Measurements from ENCODE around the gene TNIP3. TPM values are rescaled to one million over a fixed set of nuclear protein-coding genes. Genes with fewer than 3 reads are reported as not detected.
"Not testable (repeated sequence)": the region's sequence is repeated elsewhere in the genome, so short reads cannot be mapped to it uniquely, and the experiment has no call there.

TNIP3 gene
- total RNA-seq, 1 experiment from 2014 or later, result 1.8 TPM

- DNase-seq (ENCODE audit: low read depth), result no peak
Measured at GRCh38 chr4:121177246-121178137, 13.4 kb upstream of the TNIP3 start.

- DNase-seq (ENCODE audit: low read depth), result no peak
Measured at GRCh38 chr4:121176082-121176934, 12.2 kb upstream of the TNIP3 start.

- not testable (repeated sequence) for DNase-seq (ENCODE audit: low read depth)
Measured at GRCh38 chr4:121171477-121171876, 7.4 kb upstream of the TNIP3 start.

DNA sequence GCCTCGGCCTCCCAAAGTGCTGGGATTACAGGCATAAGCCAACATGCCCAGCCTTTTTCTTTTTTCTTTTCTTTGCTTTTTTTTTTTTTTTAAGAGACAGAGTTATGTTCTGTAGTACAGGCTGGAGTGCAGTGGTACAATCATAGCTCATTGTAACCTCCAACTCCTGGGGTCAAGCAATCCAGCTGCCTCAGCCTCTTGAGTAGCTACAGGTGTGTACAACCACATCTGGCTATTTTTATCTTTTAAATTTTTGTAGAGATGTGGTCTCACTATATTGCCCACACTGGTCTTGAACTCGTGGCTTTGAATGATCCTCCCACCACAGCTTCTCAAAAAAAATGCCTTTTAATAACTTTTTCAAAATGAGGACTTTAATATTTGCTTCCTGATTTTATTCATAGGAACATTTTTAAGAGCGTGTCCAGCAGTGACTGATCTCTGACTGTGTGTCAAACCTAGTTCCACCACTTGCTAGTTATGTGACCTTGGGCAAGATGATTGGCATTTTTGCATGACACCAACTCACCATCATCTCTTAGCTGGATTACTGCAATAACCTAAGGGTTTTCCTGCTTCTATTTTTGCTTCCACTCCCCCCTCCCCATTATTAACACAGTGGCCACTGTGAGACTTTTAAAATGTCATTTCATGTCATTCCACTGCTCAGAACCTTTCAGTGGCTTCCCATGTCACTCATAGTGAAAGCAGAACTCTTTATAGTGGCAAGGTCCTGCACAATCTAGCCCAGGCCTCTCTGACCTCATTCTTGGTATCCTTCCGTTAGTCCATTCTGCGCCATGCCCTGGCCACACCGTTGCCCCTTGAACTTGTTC, 4.5 kb upstream of the TNIP3 start:
- DNase-seq (ENCODE audit: low read depth), result no peak

GRCh38 chr4:121166976-121167375, 2.9 kb upstream of the TNIP3 start:
- no peak for DNase-seq (ENCODE audit: low read depth)

GRCh38 chr4:121165206-121165605, 1.1 kb upstream of the TNIP3 start:
- no peak for DNase-seq (ENCODE audit: low read depth)

GRCh38 chr4:121156822-121157769, 7.0 kb downstream of the TNIP3 start:
- DNase-seq (ENCODE audit: low read depth), result peak; percentile 28

- DNase-seq (ENCODE audit: low read depth), result peak; percentile 71
Measured at GRCh38 chr4:121155893-121156292, 8.2 kb downstream of the TNIP3 start.

DNA sequence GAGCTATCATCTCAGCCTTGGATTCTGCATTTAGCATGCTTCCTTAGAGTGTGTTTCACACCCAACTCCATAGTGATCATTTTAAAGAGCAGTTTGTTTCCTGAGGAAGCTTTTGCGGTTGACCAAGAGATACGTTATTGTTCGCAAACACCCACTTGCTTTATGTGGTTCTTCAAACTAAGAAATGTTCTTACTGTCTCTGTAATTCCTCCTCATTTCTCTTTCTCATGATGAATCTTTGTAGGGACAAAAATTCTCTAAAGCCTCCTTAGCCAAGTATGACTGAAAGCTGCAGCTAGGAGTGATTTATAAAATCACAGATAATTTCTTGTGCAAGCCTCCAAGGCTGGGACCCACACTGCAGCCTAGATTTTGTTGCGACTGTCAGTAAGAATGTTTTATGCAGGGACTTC, 10.0 kb downstream of the TNIP3 start:
- DNase-seq (ENCODE audit: low read depth), result no peak

DNA sequence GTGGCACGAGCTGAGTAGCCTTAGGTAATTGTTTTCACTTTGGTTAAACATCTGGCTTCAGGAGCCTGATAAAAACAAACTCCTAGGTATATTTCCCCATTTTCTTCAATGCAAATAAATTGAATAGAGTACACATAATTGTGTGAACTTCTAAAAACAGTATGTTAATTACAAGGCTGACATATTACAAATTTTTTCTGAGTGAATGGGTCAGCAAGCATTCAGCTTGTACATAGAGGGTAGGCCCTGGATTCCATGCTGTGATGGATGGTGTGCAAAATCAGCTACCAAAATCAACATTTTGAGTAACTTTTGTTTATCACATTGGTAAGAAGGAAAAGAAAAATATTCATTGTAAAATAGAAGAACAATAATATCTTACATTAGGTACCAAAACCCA, 12.2 kb downstream of the TNIP3 start:
- DNase-seq (ENCODE audit: low read depth), result no peak

DNA sequence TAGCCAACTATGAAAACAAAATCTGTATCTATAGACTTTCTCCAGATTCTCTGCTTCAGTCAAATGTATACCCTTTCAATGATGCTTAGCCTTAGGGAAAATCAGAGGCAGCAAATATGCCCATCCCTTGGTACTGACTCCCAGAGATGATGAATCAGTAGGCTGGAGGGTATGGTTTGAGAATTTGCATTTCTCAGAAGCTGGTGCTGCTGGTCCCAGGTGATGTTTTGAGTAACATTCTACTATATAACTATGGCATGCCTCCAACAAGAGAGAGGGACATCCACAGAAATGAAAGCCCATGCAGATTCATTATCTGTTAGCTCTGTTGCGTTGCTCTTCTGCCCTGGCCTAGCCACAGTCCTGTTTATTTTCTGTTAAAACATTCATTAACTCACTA, 13.6 kb downstream of the TNIP3 start:
- no peak for DNase-seq (ENCODE audit: low read depth)

DNA sequence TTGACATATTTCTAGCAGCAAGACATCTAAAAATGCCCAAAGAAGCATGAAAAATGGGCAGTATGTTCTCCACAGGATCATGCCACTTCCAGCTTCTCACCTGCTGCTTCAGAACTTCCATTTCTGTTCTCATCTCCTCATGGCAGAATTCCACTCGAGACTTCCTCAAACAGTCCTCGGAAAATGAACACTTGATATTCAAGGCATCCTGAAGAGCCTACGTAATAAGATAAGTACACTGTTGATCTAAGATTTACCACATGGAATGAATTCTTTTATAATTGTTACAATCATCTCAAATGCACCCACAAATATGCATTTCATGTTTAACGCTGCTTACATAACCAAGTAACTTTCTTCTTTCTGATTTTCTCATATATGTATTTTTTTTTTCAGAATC, 14.1 kb downstream of the TNIP3 start:
- DNase-seq (ENCODE audit: low read depth), result no peak

- no peak for DNase-seq (ENCODE audit: low read depth)
Measured at GRCh38 chr4:121148621-121149020, 15.5 kb downstream of the TNIP3 start.

GRCh38 chr4:121148000-121148399, 16.1 kb downstream of the TNIP3 start:
- DNase-seq (ENCODE audit: low read depth), result no peak

- DNase-seq (ENCODE audit: low read depth), result no peak
Measured at GRCh38 chr4:121146530-121146929, 17.6 kb downstream of the TNIP3 start.

- no peak for DNase-seq (ENCODE audit: low read depth)
Measured at GRCh38 chr4:121145430-121145829, 18.7 kb downstream of the TNIP3 start.

DNA sequence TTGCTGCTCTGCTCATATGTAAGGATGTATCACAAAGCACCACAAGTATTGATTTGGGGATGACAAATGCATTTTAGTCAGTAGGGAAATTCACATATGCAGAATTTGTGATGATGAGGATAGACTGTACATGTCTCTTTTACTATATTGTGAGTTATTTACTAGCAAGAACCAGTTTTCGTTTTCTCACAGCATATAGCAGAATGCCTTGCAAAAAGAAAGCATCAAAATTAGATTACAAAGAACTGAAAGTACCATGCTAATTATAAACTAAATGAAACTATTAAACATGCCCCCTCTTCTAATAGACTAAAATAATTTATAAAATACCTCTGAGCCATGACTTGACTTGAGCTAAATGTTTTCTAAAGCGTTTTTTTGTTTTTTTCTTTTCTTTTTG, 20.1 kb downstream of the TNIP3 start:
- no peak for DNase-seq (ENCODE audit: low read depth)

DNA sequence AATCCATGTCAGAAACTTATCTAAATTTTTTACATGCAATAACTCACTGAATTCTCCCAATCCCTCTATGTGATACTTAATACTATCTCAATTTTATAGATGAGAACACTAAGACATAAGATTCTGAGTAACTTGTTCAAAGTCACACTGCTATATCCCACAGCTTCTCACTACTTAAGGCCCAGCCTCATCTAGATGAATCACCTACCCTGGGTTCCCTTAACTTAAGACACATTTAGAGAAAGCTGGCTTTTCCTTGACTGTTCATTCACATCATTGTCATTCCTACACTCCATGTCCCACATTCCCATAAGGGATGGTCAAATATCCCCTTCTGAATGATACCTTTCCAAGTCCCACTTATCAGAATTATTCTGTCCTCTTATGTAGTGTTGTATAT, 21.0 kb downstream of the TNIP3 start:
- no peak for DNase-seq (ENCODE audit: low read depth)

DNA sequence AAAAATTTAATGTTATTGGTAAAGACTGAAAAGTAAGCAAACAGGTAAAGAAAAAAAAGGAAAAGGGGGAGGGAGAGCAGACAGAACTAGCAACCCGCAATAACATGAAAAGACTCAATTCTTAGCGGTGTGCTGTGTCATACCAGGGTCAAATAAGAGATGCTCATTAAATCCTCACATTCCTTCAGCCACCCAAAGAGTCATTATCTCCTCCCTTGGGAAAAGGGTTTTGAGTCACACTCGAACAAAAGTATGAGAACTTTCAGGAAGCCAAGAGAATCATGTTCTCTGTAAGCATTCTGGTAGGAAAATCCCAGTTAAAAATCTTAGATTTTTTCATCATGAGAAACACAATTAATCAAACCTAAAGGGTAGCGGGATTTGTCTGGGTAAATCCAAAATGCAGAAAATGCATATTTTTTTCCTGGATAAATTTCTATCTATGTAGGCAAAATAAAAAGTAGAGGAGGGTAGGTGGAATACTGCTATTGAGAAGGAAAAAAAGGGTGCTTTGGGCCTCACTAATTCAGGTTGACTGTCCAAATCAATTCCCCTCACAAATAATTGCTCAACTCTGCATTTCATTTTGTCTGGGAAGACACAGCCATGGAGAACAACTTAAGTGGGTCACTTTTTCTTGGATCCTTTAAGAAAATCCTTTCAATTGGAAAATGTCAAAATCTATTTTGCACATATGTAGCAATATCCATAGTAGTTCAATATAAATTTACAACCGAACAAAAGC, 23.2 kb downstream of the TNIP3 start:
- DNase-seq (ENCODE audit: low read depth), result peak; percentile 5
